HPDE6-E6E7 (cell line): ENCODE measurements around the gene UCP3.

Experiments used
- DNase-seq: peaks from one replicate; pipeline ENCODE4 v3.0.0; 2011; ENCODE audit warnings: missing footprints; ENCODE audit errors: extremely low spot score

UCP3 gene

DNA sequence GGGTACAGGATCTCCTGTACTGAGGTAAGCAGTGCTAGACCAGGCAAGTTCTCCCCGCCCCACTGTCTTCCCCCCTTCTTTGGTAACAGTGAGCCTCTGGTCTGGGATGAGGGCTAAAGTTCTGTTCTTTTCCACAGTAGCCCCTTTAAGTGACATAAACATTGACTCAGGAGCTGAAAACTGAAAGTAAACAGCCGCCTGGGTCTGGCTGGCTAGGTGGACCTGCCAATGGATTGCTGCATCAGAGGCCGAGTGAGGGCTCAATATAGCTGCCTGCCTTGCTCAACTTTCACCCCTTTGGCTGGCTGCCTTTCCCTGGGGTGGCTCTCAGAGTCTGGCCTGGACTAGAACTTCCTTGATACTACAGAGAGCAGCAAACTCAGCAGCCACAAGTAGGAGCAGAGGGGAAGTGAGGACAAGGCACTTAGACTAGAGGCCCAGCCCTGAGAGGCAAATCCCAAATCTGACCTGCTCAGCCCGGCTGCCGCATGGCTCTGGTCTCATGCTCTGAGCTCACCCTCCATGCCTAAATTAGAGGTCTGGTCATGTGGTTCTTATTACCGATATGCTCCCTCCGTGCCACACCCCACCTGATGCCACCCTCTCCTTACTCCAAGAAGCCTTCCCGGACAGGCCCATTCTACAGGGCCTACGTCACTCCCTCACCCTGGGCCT is 9.6 kb upstream of the UCP3 start:
- DNase-seq, result no peak

DNA sequence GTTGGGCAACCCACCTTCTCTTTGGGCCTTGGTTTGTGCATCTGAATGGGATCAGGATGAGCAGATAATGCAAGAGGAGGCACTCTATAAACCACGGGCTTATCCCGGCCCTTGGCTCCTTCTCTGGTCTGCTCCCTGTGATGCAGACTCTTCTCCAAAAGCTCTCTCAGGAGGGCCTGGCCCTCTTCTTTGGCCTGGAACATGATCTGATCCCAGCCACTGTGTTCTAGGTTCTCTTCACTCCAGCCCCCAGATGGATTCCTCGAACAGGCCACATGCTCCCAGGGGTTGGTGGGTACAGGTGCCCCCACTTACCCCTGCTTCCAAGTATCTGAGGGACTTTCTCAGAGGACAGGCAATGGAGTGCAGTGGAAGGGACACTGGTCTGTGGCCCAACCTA is 8.7 kb upstream of the UCP3 start:
- DNase-seq, result no peak

DNA sequence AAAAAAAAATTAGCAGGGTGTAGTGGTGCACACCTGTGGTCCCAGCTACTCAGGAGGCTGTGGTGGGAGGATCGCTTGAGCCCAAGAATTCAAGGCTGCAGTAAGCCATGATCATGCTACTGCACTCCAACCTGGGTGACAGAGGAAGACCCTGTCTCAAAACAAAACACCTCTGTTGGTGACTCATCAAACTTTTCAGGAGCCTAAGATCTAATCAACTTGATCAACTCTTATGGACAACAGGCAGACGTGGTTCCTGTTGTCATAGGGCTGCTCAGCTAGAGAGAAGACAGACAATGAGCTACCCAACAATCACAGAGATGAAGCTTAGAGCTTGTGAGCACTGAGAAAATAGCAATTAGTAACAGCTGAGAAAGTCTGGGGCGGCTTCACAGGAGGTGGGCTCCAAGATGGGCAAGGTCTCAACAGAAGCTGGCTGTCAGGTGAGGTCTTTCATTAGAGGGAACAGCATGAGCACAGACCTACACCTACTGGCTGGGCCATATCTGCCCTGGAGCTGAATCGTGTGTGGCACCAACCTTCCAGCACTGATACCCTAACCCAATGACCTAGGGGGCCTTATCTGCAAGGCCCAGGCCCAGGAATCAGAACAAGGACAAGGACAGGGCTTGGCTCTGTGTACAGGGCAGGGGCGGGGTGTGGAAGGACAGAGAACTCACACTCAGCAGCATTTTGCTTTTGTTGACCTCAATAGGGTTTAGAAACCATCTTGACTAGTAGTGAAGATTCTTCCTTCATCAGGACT is 7.2 kb upstream of the UCP3 start:
- no peak for DNase-seq

DNA sequence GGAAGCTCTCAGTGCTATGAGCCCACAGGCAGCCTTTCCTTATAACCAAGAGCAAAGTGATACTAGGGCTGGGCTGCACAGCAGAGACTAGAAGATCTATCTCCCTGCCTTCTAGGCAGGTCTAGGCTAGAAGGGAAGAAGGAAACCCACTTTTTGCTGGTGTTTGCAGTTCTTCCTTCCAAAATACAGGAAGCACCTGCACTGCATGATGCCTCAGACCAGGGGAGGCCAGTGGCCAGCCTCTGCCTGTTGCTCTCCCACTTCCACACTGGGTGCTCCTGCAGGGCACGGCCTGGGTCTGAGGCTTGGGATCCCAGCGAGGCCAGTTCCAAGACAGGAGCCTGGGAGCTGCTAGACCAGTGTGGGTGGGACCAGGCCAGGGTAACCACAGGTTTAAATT is 6.0 kb upstream of the UCP3 start:
- no peak for DNase-seq

DNA sequence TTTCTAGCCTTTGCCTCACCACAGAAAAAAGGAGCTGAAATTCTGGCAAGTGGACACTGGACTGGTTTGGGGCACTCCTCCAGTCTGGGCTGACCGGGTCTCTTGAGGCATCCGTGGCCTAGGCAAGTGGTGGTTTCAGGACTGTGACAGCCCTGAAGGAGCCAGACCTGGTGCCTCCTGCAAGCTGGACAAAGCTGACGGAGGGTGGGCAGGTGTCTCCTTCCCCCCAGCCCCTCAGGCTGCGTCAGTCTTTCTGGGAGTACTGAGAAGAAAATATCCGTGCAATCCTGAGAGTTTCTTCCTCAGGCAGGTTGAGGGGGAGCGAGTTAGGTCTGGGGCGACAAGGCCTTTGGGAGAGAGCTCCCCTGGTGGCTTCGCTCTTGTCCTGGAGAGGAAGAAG is 4.3 kb upstream of the UCP3 start:
- no peak for DNase-seq

DNA sequence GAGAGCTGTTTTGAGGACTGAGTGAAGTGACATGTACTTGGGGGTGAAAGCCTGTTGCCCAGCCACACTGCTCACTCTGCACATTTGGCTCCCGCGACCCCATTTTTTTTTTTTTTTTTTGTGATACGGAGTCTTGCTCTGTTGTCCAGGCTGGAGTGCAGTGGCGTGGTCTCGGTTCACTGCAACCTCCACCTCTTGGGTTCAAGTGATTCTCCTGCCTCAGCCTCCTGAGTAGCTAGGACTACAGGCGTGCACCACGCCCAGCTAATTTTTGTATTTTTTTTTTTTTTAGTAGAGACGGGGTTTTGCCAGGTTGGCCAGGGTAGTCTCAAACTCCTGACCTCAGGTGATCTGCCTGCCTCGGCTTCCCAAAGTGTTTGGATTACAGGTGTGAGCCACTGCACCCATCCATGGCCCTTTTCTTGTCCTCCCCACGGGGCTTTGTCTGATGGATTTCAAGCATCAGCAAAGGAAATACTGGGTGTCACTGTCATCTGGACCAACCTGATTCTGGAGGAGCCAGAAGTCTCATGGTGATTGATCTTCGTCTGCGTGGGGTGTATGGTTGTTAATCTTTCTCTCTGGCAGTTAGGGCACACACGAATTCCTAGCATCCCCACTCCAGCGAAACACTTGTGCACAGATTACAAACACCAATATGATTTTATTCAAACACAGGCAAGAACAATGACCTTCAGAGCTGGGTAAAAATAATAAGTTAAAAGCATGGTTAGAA is 3.4 kb upstream of the UCP3 start:
- no peak for DNase-seq

DNA sequence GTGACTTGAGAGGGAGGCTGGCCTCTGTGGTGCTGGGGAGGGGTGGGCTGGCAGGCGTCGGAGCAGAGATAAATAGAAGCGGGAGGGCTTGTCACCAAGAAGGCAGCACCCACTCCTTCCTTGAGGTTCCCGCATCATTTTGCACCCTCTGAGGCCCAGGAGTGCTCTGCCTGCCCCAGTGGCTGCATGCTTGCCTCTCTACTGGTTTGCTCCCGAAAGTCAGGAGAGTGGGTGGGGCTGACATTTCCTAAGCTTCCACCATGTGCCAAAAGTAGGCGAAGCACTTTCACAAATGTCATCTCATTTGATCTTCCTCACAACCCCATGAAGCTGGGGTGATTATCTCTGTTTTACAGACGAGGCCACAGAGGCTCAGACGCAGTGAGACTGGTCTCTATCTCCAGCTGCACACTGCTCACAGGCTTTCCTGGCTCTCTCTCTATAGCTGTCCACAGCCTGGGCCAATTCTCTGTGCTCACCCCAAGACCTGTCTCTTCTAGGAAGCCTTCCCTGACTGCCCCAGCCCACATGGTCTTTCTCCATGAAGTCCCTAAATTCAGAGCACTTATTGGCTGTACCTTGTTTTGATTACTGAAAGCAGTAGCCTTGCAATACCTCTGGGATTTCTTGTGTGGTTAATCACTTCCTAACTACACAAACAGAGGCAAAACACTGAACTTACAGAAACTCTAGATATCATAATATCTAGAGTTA is 2.6 kb upstream of the UCP3 start:
- DNase-seq, result no peak

DNA sequence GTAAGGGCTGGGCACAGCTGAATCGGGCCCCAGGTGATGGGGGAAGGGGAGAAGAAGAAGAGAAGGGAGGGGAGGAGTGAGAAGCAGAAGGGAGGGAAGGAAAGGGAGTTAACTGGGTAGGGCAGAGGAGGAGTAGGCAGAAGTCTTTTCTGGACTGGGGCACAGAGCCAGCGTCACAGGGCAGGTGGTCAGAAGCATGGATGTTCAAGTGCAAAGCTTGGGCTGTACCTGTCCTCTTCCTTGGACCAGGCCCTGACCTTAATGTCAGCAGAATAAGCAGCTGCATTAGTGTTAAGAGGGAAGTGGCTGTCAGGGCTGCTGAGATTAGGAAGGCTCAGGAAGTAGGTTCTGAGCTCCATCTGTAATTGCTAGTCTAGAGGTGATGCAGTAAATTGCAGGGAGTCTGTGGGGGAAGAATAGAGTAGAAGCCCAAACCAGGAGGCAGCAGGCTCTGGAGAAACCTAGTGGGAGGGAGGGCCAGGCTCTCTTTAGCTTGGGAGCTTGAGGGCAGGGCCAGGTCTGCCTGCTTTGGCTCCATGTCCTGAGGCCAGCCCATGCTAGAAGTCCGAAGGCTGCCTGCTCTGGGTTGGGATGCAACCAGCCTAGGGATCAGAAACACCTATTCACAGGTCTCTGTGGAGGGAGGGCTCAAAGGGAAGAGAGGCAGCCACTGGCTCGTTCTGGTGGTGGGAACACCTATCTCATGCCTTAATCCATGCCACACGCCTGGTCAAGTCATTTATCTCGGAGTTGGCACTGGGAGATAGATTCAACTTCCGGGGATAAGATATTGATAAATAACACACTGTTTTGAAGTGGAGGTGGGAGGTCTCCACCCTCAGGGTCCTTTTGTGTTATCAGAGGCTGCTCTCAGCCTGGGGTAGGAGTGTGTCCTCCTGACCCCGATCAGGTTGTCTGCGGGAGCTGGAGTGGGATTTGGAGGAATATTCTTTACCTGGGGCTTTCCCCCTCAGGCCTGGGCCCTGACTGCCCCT is 1.7 kb upstream of the UCP3 start:
- DNase-seq, result no peak

DNA sequence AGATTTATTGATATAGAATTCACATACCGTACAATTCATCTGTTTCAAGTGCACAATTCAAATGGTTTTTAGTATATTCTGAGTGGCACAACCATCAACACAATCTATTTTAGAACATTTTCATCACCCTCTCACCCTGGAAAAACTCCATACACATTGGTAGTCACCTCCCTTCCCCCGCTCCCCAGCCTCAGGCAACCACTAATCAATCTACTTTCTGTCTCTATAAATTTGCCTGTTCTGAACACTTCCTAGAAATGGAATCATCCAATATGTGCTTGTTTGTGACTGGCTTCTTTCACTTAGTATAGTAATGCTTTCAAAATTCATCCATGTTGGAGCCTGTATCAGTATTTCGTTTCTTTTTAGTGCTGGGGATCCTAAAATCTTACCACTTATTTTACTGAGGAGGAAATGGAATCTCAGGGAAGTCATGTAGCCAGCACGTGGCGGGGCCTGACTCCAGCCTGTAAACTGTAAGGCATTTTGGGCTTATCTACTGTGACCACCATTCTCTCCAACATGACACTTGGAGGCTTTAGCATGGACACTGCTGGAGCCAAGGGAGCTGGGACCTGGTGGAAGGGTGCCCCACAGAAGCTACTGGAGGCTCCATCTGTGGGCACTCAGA is 905 bp upstream of the UCP3 start:
- no peak for DNase-seq

DNA sequence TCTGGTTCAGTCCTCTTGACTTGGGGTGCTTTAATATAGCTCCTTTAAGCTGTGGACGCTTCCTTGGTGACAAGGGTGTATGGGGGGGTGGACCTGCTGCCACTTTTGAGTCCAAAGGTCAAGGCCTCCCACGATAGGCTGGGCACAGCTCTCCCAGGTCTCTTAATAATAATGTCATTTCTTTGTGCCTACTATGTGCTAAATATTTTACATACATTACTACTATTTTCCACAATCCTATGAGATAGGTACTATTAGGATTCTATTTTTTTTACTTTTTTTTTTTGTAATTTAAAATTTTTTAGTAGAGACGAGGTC is 304 bp upstream of the UCP3 start:
- no peak for DNase-seq

DNA sequence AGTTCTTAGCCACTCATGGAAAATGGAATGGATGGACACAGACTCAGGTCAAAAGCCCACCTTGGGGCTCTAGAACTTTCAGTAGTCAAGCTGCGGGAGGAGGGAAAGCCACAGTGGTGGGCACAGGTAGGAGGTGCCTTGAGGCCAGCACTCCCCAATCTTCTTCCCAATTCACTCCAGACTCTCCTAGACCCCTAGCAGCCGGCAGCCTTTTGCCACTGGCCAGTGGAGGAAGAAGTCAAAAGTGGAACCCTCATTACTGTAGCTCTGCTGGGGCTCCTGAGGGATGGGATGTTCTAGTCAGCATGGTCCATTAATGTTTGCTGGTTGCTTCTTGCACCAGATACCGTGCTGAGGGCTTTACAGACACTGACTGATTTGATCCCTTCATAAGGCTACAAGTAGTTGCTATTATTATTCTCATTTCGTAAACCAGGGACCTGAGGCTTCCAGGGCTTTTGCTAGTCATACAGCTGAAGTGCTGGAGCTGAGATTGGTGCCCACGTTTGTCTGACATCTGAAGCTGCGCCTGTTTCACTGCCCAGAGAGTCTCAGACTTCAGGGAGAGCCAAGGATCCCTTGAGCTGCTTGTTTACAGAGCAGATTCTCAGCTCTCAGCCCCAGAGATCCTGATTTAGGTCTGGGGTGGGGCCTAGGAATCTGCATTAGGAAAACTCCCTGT is 1.1 kb downstream of the UCP3 start:
- no peak for DNase-seq

DNA sequence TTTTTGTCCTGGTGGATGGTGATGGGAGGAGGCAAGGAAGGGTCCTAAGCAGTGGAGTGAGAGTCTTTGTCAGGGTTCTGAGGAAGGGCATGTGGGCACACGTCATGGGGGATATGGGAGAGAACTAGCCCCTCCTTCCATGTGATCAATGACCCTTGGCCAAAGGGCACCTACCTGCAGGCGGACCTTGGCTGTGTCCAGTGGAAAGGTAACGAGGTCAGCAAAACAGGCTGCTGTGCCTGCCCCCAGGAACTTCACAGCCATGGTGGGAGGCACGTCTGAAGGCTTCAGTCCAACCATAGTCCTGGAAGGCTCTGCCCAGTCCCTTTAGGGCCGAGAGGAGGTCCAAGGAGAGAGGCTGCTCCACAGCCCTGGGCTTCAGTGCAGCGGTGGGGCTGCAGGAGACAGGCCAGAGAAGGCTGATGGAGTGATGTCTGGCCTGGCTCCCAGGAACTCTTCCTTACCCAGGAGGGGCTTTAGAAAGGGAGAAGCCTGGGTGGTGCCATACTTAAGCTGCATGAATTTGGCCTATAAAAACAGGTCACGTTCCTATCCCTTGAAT is 2.1 kb downstream of the UCP3 start:
- no peak for DNase-seq

DNA sequence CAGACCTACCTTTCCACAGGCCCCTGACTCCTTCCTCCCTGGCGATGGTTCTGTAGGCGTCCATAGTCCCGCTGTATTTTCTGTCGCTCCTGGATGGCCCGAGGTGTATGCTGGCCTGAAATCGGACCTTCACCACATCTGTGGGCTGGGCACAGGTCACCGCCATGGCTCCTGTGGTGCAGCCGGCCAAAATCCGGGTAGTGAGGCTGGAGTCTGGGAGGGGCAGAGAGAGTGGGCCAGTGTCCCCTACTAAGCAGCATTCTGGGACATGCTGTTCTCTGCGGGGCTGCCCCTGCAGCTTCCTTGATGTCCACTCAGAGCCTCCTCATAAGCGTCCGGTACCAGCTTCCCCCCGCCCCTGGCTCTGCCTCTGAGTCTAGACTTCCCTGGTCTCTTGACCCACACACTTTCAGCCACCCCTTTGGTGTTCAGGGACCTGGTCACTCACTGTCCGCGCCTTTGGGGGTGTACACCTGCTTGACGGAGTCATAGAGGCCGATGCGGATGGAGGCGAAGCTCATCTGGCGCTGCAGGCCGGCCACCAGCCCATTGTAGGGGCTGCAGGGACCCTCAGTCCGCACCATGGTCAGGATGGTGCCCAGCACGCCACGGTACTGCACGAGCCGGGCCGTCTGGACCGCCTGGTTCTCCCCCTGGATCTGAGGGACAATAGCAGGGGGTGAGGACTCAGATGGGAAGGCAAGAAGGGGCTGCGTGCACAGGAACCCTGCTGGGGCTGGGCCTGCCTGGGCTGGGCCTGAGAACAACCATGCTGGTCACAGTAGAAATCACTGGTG is 3.0 kb downstream of the UCP3 start:
- DNase-seq, result no peak

DNA sequence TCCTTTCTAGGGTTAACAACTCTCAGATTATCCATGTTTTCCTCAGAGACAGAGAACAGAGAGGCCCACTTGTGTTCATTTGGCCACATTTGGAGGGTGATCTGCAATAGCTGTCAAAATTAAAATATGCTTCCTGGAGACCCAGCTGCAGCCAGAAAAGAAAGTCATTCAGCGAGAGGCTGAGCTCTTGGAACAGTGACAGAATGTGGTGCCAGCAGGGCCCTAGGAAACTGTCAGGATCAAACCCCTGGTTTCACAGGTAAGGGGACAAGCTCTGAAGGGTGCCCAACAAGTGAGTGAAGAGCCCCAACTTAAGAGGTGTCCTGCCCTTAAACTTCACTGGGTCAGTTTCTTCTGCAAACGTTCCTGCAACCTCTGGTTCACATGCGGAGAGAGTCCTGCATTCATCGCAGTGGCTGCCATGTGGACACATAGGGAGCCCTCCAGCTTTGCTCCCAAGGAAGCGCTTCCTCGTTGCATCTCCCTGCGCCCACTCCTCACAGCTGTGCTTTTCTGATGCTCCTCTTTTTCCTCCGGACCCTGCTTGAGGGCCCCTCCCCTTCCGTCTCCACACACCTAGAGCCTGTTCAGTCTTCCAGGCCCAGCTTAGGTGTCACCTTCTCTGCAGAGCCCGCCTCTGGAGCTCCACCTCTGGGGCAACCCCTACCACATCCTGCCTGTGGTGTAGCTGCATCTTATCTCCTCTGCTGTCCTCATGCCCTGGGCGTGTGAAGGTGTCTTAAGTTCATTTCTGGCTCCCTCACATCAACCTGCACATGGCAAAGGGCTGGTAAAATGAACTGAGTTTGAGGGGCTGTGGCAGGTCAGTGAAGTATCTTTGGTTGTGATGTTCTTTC is 3.9 kb downstream of the UCP3 start:
- DNase-seq, result no peak

DNA sequence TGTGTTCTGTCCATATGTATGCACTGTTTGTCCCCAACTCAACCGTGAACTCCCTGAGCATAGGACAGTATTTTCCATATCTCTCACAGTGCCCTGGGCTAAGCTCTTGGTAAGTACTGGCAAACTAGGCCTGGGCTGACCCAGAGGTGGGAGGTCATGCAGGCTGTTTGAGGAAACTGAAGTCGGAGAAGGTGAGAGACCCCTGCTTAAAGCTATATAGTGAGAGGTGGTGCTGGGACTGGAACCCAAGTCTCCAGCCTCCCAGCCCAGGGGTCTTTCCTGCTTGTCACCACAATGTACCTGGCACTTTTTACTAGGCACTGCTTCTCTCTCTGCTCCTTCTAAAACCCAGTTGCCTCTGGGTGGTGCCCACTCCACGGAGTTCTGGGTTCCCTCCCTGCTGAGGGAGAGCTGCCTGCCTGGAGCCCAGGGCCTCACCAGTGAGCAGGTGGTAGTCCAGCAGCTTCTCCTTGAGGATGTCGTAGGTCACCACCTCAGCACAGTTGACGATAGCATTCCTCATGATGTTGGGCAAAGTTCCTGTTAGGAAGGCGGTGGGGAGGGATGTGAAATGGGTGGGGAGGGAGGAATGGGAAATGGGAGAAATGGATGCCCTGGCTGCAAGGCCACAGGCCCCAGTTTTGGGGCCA is 4.7 kb downstream of the UCP3 start:
- DNase-seq, result no peak

DNA sequence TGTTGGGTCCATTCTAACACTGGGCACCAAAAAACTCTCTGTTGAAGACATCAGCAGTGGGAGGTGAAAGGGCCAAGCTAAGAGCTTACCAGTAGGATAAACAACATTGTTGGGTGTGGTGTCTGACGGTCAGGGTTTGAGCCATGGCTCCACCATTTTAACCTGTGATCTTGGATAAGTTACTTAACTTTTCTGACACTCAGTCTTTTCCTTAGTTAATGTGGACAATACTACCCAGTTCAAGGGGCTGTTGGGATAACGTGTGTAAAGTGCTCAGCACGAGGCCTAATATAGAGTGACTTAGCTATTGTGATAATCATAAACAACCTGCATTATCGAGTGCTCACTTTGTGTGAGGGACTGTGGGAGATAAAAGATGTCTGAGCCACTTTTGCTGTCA is 6.1 kb downstream of the UCP3 start:
- DNase-seq, result no peak

DNA sequence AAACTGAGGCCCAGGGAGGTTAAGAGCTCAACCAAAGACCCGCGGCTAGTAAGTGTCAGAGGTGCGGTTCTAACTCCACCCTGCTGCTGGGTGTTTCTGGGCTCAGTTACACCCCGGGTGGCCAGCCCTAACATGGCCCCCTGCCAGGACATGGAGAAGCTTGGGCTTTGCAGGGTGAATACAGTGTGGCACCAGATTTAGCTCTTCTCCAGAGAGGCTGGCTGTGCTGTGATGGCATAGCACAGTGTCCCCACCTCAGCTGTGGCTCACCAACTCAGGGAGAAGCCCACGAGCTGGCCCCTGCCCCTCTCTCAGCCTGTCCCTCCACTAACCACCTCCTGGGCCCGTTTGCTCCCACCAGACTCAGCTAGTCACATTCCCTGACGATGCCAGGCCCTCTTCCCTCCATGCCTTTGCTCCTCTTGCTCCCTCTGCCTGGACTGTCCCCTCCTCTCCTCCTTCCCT is 7.0 kb downstream of the UCP3 start:
- no peak for DNase-seq
